Smooth muscle cell (in vitro differentiated cells): ENCODE results near the gene SEC16A. TPM values are rescaled to one million over a fixed set of nuclear protein-coding genes. Genes with fewer than 3 reads are reported as not detected.

Experiments
- DNase-seq: peaks from one replicate; lab custom pipeline; 2025; ENCODE audit not compliant: unreplicated experiment; lab: John Stamatoyannopoulos, UW
- H2AFZ ChIP-seq: fragments of 200-600 bp; sonication (generic); 2 replicates; pipeline ENCODE4 v1.6.0; 2016; ENCODE audit warnings: antibody characterized with exemption, low read depth, mild to moderate bottlenecking
- H3F3A ChIP-seq: fragments of 200-600 bp; sonication (generic); 2 replicates; pipeline ENCODE4 v1.6.0; 2017; ENCODE audit warnings: antibody characterized with exemption, low read depth
- H3K27ac ChIP-seq: fragments of 200-600 bp; sonication (generic); 2 replicates; pipeline ENCODE4 v1.5.1; 2016; ENCODE audit warnings: low read depth, mild to moderate bottlenecking
- H3K27me3 ChIP-seq: fragments of 200-600 bp; sonication (generic); 2 replicates; pipeline ENCODE4 v1.6.1; 2016; ENCODE audit warnings: low read depth, mild to moderate bottlenecking
- H3K36me3 ChIP-seq: fragments of 200-600 bp; sonication (generic); 2 replicates; pipeline ENCODE4 v1.5.1; 2016; ENCODE audit warnings: low read depth
- H3K4me1 ChIP-seq: fragments of 200-600 bp; sonication (generic); 2 replicates; pipeline ENCODE4 v1.5.1; 2016; ENCODE audit warnings: low read depth
- H3K4me2 ChIP-seq: fragments of 200-600 bp; sonication (generic); 2 replicates; pipeline ENCODE4 v1.6.0; 2016; ENCODE audit warnings: mild to moderate bottlenecking
- H3K4me3 ChIP-seq: fragments of 200-600 bp; sonication (generic); 2 replicates; pipeline ENCODE4 v1.5.1; 2016; ENCODE audit warnings: mild to moderate bottlenecking
- H3K79me2 ChIP-seq: fragments of 200-600 bp; sonication (generic); 2 replicates; pipeline ENCODE4 v1.6.0; 2016; ENCODE audit warnings: low read depth, mild to moderate bottlenecking
- H3K9ac ChIP-seq: fragments of 200-600 bp; sonication (generic); 2 replicates; pipeline ENCODE4 v1.6.0; 2016; ENCODE audit warnings: low read depth
- H3K9me3 ChIP-seq: fragments of 200-600 bp; sonication (generic); replicated peaks from 2 replicates; pipeline ENCODE4 v1.5.1; 2016; ENCODE audit warnings: low read depth
- H4K20me1 ChIP-seq: fragments of 200-600 bp; sonication (generic); 2 replicates; pipeline ENCODE4 v1.6.0; 2016; ENCODE audit warnings: low read depth
- WGBS: methylation state at CpG from one replicate; pipeline ENCODE4 v1.1.7; 2016; ENCODE audit warnings: low lambda C conversion rate; 5-methylcytosine and 5-hydroxymethylcytosine counted together
- polyA plus RNA-seq: library from polyadenylated mRNA; unstranded; fragments of >200 nt; fragmentation: Nextera tagmentation; extraction: Ambion mirVana; gene quantifications from 2 replicates; pipeline ENCODE4 v1.2.1, GENCODE V29; 2016
- total RNA-seq: library from RNA; depleted of rRNA; stranded (reverse); fragments of >200 nt; gene quantifications from 2 replicates; pipeline ENCODE4 v1.2.3, GENCODE V29; 2014
- TF ChIP-seq, protein P1 (sequence below): fragments of 200-600 bp; sonication (generic); IDR thresholded peaks from 2 replicates; pipeline ENCODE4 v1.5.1; 2017; ENCODE audit warnings: borderline replicate concordance, mild to moderate bottlenecking, antibody characterized with exemption; ENCODE audit not compliant: insufficient read depth, poor library complexity, severe bottlenecking

The SEC16A gene
- total and polyA plus RNA-seq, 2 experiments from 2014 or later, result 45.7 to 56.8 TPM

DNA sequence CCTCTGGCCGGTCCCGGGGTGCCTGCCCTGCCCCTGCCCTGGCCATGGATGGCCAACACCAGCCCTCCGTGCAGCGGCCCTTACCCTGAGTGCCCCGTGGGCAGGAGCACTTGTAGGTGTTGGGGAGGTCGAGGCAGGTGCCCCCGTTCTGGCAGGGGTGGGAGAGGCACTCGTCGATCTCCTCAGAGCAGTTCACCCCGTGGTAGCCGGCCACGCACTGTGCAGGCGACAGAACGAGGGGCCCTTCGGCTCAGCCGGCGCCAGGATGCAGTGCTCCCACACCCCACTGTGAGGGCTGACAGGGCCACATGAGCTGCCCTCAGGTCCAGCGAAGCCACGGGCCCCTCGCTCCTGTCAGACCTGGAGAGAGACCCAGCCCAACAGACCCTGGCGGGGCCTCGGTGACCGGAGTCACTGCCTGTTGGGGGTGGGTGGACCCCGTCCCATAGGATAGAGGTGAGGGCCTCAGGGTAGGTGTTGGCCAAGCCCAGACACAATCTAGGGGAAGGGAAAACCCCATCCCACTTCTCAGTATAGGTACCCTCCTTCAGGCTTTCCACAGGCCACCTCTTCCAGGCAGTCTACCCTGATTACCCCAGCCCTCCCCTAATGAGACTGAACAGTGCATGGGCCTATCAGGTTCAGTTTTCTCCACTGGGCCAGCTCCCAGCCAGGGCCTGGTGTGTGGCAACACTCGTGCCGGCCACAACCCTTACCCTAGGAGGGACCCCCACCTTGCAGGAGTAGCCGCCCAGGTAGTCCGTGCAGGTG lies 24.6 kb upstream of the SEC16A start:
- H3K9ac ChIP-seq, result no peak overlapping the region
- no peak overlapping the region for H3K4me2 ChIP-seq
- WGBS, result 97% methylated on average over 28 of the region's 28 CpGs
- H4K20me1 ChIP-seq, result peaks cover 2% of the 10 kb centered on the region
- H2AFZ ChIP-seq, result no peak overlapping the region
- no peak overlapping the region for H3K27ac ChIP-seq
- H3F3A ChIP-seq, result no peaks in the 10 kb centered on the region
- H3K4me3 ChIP-seq, result no peak overlapping the region
- no peaks in the 10 kb centered on the region for H3K79me2 ChIP-seq
- no peaks in the 10 kb centered on the region for H3K36me3 ChIP-seq
- DNase-seq, result no peak
- H3K9me3 ChIP-seq, result no peaks in the 10 kb centered on the region
- H3K4me1 ChIP-seq, result no peaks in the 10 kb centered on the region
- TF ChIP-seq, protein P1, sequence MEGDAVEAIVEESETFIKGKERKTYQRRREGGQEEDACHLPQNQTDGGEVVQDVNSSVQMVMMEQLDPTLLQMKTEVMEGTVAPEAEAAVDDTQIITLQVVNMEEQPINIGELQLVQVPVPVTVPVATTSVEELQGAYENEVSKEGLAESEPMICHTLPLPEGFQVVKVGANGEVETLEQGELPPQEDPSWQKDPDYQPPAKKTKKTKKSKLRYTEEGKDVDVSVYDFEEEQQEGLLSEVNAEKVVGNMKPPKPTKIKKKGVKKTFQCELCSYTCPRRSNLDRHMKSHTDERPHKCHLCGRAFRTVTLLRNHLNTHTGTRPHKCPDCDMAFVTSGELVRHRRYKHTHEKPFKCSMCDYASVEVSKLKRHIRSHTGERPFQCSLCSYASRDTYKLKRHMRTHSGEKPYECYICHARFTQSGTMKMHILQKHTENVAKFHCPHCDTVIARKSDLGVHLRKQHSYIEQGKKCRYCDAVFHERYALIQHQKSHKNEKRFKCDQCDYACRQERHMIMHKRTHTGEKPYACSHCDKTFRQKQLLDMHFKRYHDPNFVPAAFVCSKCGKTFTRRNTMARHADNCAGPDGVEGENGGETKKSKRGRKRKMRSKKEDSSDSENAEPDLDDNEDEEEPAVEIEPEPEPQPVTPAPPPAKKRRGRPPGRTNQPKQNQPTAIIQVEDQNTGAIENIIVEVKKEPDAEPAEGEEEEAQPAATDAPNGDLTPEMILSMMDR, result no peak
- no peaks in the 10 kb centered on the region for H3K27me3 ChIP-seq

DNA sequence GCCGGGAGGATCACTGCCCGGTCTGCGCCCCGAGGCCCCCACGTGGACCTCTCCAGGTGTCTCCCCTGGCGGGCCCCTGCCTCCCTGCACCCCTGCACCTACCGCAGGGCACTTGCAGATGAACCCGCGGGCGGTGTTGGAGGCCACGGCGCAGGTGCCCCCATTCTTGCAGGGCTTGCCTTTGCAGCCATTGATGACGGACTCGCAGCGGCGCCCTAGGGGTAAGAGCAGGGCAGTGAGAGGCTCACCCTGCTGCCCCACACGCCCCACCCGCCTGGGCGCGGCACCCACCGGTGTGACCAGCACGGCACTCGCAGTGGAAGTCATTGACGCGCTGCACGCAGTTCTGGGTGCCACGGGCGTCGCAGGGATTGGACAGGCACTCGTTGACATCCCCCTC lies 23.6 kb upstream of the SEC16A start:
- no peaks in the 10 kb centered on the region for H3K9me3 ChIP-seq
- H3K27me3 ChIP-seq, result no peaks in the 10 kb centered on the region
- no peaks in the 10 kb centered on the region for H3K36me3 ChIP-seq
- H3K27ac ChIP-seq, result no peak overlapping the region
- no peaks in the 10 kb centered on the region for H4K20me1 ChIP-seq
- TF ChIP-seq, protein P1, result no peak
- H3K4me2 ChIP-seq, result no peak overlapping the region
- H3K4me1 ChIP-seq, result no peaks in the 10 kb centered on the region
- H3F3A ChIP-seq, result no peaks in the 10 kb centered on the region
- no peak for DNase-seq
- no peak overlapping the region for H3K9ac ChIP-seq
- no peak overlapping the region for H3K4me3 ChIP-seq
- no peaks in the 10 kb centered on the region for H3K79me2 ChIP-seq
- 98% methylated on average over 30 of the region's 30 CpGs for WGBS
- H2AFZ ChIP-seq, result no peak overlapping the region

DNA sequence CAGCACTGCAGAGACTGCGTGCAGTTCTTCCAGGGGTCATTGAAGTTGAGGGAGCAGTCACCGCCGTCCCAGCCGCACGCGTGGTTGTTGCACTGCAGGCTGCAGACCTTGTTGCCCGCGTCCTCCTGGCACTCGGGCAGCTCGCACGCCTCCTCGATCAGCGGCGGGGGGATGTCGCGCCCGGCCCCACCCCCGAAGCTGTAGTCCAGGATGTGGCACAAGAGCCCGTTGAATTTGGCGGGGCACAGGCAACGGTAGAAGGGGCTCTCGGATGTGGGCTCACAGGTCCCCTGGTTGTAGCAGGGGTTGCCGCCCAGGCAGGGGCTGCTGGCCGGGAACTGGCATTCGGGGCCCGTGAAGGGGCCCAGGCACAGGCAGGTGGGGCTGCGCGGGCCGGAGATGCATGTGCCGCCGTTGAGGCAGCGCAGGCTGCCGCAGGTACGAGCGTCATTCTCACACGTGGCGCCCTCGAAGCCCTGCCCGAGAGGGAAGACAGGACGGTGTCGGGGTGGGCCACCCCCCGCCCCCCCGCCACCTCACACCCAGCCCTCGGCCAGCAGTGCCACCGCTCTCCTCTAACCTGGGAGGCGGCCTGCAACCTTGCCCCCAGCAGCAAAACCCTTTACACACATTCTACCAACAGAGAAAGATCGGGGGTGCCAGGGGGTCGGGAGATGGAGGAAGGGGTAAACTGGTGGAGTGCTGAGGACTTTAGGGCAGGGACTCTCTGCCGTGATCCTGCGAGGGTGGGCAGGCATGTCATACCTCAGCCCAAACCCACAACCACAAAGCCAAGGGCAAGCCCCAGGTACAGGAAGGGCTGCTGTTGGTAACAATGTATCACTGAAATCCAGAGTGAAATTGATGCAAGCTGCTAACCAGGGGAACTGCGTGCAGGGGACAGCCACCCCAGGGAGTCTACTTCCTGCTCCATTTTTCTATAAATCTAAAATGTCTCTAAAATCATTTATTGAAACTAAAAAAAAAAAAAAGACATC lies 22.9 kb upstream of the SEC16A start:
- H4K20me1 ChIP-seq, result no peaks in the 10 kb centered on the region
- no peaks in the 10 kb centered on the region for H3K4me1 ChIP-seq
- 96% methylated on average over 50 of the region's 51 CpGs for WGBS
- no peak overlapping the region for H3K4me2 ChIP-seq
- no peak overlapping the region for H3K27ac ChIP-seq
- TF ChIP-seq, protein P1, result no peak
- no peak for DNase-seq
- H3K9ac ChIP-seq, result no peak overlapping the region
- no peaks in the 10 kb centered on the region for H3K36me3 ChIP-seq
- no peaks in the 10 kb centered on the region for H3F3A ChIP-seq
- no peaks in the 10 kb centered on the region for H3K79me2 ChIP-seq
- no peaks in the 10 kb centered on the region for H3K27me3 ChIP-seq
- no peaks in the 10 kb centered on the region for H3K9me3 ChIP-seq
- no peak overlapping the region for H3K4me3 ChIP-seq
- no peak overlapping the region for H2AFZ ChIP-seq
